Raji (cell line): ENCODE results near the gene CSNK1D.

Source experiments
- POLR2A ChIP-seq: IDR thresholded peaks from 2 replicates; pipeline ENCODE4 v1.6.1; 2011; ENCODE audit warnings: low read depth, low read length, control low read depth; ENCODE audit not compliant: insufficient read depth

CSNK1D gene

GRCh38 chr17:82314727-82315605, 41.5 kb upstream of the CSNK1D start:
- TF ChIP-seq POLR2A: no peak

DNA sequence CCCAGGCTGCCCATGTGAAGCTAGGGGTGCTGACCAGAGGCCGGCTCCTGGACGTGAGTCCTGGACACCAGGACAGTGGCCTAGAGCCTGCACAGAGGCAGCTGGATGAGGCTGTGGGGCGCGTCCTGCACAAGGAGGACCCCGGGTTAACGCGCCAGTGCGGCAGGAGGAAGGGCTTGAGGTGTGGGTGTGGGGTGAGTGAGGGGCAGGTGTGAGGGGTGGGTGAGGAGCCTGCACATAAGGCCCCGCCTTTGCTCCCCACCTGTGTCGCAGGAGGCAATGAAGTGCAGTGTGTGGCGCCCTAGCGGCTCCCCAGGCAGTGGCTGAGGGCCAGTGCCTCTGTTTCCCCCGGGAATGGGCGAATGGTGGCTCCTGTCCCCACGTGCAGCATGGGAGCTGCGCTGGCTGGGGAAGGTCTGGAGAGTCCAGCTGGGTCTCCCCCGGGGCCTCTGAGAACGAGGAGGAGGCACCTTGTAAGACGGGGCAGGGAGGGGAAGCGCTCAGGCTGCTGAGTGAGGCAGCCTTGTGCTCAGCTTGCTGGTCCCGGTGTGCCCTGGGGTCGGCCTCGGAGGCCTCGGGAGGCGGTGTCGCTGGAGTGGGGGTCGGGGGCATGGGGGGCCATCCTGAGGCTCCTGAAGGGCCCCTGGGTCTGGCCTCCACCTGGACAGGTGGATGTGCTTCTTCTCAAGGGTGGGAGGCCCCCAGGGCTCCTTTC, 40.7 kb upstream of the CSNK1D start:
- TF ChIP-seq POLR2A: no peak

DNA sequence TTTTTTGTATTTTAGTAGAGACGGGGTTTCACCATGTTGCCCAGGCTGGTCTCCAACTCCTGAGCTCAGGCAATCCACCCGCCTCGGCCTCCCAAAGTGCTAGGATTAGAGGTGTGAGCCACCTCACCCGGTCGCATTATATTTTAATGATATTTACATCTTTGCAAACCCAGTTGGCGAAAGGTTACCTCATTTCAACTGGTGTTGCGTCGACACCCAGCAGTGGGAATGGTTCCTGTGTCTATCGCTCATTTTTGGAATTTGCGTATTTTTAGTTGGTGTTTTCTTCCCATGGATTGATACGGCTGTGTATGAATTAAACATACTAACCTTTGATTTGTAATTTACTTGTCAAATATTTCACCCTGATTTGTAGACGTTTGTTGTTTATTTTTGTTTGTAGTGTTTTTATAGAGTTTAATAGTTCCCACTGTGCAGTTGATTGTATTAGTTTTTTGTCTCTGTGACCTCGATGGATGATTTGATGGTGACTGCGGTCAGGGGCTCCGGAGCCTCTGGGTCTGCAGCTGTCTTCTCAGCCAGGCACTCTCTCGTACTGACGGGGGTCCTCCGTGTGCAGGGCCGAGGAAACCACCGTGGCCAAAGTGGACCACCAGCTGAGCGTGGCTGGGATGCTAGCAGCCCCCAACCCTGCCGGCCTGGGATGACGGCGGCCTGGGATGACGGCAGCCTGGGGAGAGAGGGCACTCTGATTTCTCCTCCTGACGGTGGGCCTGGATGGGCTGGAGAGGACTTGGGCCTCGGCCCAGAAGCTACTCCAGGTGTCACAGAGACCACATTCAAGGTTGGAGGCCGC, 39.9 kb upstream of the CSNK1D start:
- TF ChIP-seq POLR2A: no peak

- no peak for TF ChIP-seq POLR2A
Observed at GRCh38 chr17:82311971-82312370, 38.5 kb upstream of the CSNK1D start.

GRCh38 chr17:82310877-82311276, 37.4 kb upstream of the CSNK1D start:
- TF ChIP-seq POLR2A: no peak

- TF ChIP-seq POLR2A: no peak
Observed at GRCh38 chr17:82309656-82310570, 36.4 kb upstream of the CSNK1D start.

DNA sequence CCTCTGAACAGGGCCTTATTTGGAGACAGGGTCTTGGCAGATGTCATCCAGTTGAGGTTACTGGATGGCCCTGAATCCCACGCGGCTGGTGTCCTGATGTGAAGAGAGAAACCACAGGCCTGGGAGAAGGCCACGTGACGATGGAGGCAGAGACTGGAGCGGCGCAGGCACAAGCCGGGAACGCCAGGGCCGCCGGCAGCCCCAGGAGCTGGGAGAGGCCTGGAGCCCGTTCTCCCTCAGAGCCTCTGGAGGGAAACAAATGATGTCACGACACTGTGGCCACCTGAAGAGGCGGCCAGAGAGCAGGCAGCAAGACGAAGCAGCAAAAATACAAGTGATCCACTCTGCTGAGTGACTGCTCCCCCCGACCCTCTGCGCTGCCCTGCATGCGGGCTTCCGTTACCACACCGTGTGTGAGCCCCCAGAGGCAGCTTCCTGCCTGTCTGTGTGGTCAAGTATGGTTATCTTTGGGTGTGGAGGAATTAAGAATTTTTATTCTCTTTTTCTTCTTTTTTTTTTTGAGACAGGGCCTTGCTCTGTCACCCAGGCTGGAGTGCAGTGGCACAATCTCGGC, 32.3 kb upstream of the CSNK1D start:
- TF ChIP-seq POLR2A: no peak

GRCh38 chr17:82304826-82305726, 31.6 kb upstream of the CSNK1D start:
- TF ChIP-seq POLR2A: no peak

DNA sequence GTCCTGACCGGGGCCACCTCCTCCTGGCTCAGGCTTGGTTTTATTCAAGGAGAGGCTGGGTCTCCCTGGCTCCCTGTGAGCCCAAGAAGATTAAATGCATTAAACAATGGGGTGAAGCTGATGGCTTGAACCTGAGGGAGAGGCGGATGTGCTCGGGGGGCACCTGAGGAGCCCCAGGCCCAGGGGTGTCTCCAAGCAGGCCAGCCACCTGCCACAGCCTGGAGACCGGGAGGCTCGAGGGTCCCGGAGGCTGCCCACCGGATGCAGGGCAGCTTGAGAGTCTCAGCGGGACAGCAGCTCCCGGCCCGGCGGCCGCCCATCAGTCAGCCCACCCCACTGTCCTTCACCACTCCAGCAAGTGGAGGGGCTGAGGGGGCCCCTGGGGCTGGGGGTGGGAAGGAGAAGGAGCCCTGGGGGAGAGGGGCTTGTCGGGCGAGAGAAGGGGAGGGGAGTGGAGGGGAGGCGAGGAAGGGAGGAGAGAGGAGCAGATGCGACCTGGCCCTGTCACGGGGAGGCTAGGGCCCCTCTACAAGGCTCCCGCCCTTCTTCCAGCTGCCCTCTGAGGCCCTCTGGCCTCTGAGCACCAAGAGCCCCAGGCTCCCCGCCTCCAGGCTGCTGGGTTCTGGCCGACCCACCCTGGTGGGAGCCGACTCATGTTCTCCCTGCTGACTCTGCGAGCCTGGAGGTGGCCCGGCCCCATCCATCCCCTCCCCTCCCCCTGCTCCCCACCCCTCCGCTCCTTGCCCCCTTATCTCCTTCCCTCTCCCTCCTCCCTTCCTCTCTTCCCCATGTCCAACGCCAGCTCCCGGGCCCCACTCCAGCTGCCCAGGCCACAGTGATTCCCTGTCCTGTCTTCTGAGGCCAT, 30.7 kb upstream of the CSNK1D start:
- TF ChIP-seq POLR2A: no peak

GRCh38 chr17:82302991-82303943, 29.8 kb upstream of the CSNK1D start:
- no peak for TF ChIP-seq POLR2A

GRCh38 chr17:82302568-82302963, 29.1 kb upstream of the CSNK1D start:
- TF ChIP-seq POLR2A: no peak

DNA sequence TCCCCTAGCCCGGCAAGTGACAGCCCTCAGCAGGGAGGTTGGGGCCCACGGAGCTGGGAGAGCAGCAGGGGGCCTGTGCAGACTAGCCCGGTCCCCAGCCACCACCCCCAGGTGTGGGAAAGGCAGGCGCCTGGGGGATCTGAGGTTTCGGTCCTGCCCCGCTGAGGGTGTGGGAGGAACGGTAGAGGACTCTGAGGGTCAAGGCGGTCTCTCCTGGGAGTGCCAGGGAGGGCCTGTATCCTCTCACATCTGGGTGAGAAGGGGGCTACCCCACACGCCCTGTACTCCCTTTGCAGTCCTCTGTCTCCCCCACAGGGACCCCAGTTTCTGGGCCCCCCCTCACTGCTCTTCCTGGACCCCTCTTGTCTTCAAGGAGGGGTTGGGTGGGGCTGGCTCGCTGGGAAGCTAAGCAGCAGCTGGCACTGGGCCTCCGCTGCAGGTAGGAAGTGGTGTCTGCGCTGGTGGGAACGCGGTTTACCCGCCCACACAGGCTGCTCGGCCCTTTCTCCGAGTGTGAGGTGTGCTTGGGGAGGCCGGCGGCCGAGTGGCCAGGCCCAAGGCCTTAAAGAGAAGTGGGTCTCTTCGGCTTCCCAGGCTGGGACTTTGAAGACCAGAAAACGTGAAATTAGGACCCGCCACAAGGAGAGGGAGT, 28.5 kb upstream of the CSNK1D start:
- no peak for TF ChIP-seq POLR2A
